ENCODE results near the gene DAZAP1. TPM values are rescaled to one million over a fixed set of nuclear protein-coding genes. Genes with fewer than 3 reads are reported as not detected.
"Not testable (repeated sequence)": the region's sequence is repeated elsewhere in the genome, so short reads cannot be mapped to it uniquely, and the experiment has no call there.

The DAZAP1 gene
- polyA plus RNA-seq, 3 donors from 2014 or later: 4.3 to 10.3 (median 8.0) TPM

- Mint-ChIP-seq H3K4me3 (peak overlapping the region in 2 of 5 donors; percentile 3 to 62), H3K36me3 (peaks cover 0 to 13% (median 9%) of the 10 kb centered on the region in 3 donors), H3K9me3 (no peaks in the 10 kb centered on the region), H3K27me3 (ENCODE audit: low read depth in 3 of 3) (peaks cover 2 to 25% (median 12%) of the 10 kb centered on the region in 3 donors), H3K27ac (peak overlapping the region; percentile 57 to 78 (median 66)), H3K4me1 (peaks cover 66 to 75% of the 10 kb centered on the region in 2 donors)
- DNase-seq: no peak
Measured at GRCh38 chr19:1416014-1416841, 8.8 kb downstream of the DAZAP1 start.

- DNase-seq: no peak
- Mint-ChIP-seq H3K4me3 (no peak overlapping the region), H3K27ac (peak overlapping the region in 2 of 6 donors; percentile 10 to 35), H3K4me1 (peaks cover 56 to 66% of the 10 kb centered on the region in 2 donors), H3K27me3 (ENCODE audit: low read depth in 3 of 3) (peaks cover 2 to 21% (median 9%) of the 10 kb centered on the region in 3 donors), H3K36me3 (peaks cover 0 to 13% (median 9%) of the 10 kb centered on the region in 3 donors), H3K9me3 (no peaks in the 10 kb centered on the region)
Measured at GRCh38 chr19:1417145-1417544, 9.8 kb downstream of the DAZAP1 start.

- Mint-ChIP-seq H3K27ac (peak overlapping the region in 1 of 6 donors; percentile 58), H3K4me3 (no peak overlapping the region), H3K27me3 (ENCODE audit: low read depth in 3 of 3) (peaks cover 2 to 17% (median 9%) of the 10 kb centered on the region in 3 donors), H3K36me3 (peaks cover 0 to 18% (median 9%) of the 10 kb centered on the region in 3 donors), H3K4me1 (peaks cover 49 to 60% of the 10 kb centered on the region in 2 donors), H3K9me3 (no peaks in the 10 kb centered on the region)
- no peak for DNase-seq
Measured at GRCh38 chr19:1417681-1418495, 10.5 kb downstream of the DAZAP1 start.

GRCh38 chr19:1418496-1418775, 11.1 kb downstream of the DAZAP1 start:
- Mint-ChIP-seq H3K27me3 (ENCODE audit: low read depth in 3 of 3) (peaks cover 4 to 14% (median 9%) of the 10 kb centered on the region in 3 donors), H3K4me1 (peaks cover 44 to 58% of the 10 kb centered on the region in 2 donors), H3K4me3 (no peak overlapping the region), H3K27ac (peak overlapping the region in 1 of 6 donors; percentile 28), H3K36me3 (peaks cover 3 to 23% (median 13%) of the 10 kb centered on the region in 3 donors), H3K9me3 (no peaks in the 10 kb centered on the region)
- DNase-seq: no peak

- peak overlapping the region in 1 of 6 donors; percentile 80 for H3K27ac Mint-ChIP-seq
- H3K4me1 Mint-ChIP-seq: peaks cover 36 to 52% of the 10 kb centered on the region in 2 donors
- H3K27me3 Mint-ChIP-seq (ENCODE audit: low read depth in 3 of 3): peaks cover 4 to 12% (median 9%) of the 10 kb centered on the region in 3 donors
- H3K4me3 Mint-ChIP-seq: no peak overlapping the region
- peaks cover 3 to 24% (median 14%) of the 10 kb centered on the region in 3 donors for H3K36me3 Mint-ChIP-seq
- H3K9me3 Mint-ChIP-seq: no peaks in the 10 kb centered on the region
- no peak for DNase-seq
Measured at GRCh38 chr19:1418951-1419738, 11.8 kb downstream of the DAZAP1 start.

GRCh38 chr19:1420085-1420484, 12.7 kb downstream of the DAZAP1 start:
- Mint-ChIP-seq H3K36me3 (peaks cover 3 to 27% (median 14%) of the 10 kb centered on the region in 3 donors), H3K27me3 (ENCODE audit: low read depth in 3 of 3) (peaks cover 4 to 11% (median 6%) of the 10 kb centered on the region in 3 donors), H3K4me1 (peaks cover 31 to 47% of the 10 kb centered on the region in 2 donors)
- H3K9me3 Mint-ChIP-seq, H3K27ac Mint-ChIP-seq, DNase-seq, H3K4me3 Mint-ChIP-seq: not testable (repeated sequence)

- no peak overlapping the region for H3K4me3 Mint-ChIP-seq
- peaks cover 27 to 42% of the 10 kb centered on the region in 2 donors for H3K4me1 Mint-ChIP-seq
Measured at GRCh38 chr19:1420590-1420989, 13.2 kb downstream of the DAZAP1 start.

GRCh38 chr19:1421218-1421957, 14.0 kb downstream of the DAZAP1 start:
- H3K27ac Mint-ChIP-seq: no peak overlapping the region
- H3K27me3 Mint-ChIP-seq (ENCODE audit: low read depth in 3 of 3): peaks cover 1 to 6% (median 4%) of the 10 kb centered on the region in 3 donors
- no peak overlapping the region for H3K4me3 Mint-ChIP-seq
- peaks cover 19 to 34% of the 10 kb centered on the region in 2 donors for H3K4me1 Mint-ChIP-seq
- H3K9me3 Mint-ChIP-seq: no peaks in the 10 kb centered on the region
- peaks cover 3 to 28% (median 14%) of the 10 kb centered on the region in 3 donors for H3K36me3 Mint-ChIP-seq
- DNase-seq: no peak

More at GRCh38 chr19:1420590-1420989, 13.2 kb downstream of the DAZAP1 start:
- Mint-ChIP-seq H3K9me3 (no peaks in the 10 kb centered on the region), H3K27me3 (ENCODE audit: low read depth in 3 of 3) (peaks cover 3 to 6% (median 4%) of the 10 kb centered on the region in 3 donors), H3K36me3 (peaks cover 3 to 28% (median 14%) of the 10 kb centered on the region in 3 donors), H3K27ac (no peak overlapping the region)
- no peak for DNase-seq

GRCh38 chr19:1421958-1422305, 14.5 kb downstream of the DAZAP1 start:
- H3K27ac Mint-ChIP-seq: no peak overlapping the region
- H3K4me1 Mint-ChIP-seq: peaks cover 14 to 28% of the 10 kb centered on the region in 2 donors
- H3K27me3 Mint-ChIP-seq (ENCODE audit: low read depth in 3 of 3): peaks cover 0 to 8% (median 4%) of the 10 kb centered on the region in 3 donors
- DNase-seq: no peak
- no peaks in the 10 kb centered on the region for H3K9me3 Mint-ChIP-seq
- peaks cover 3 to 28% (median 14%) of the 10 kb centered on the region in 3 donors for H3K36me3 Mint-ChIP-seq
- H3K4me3 Mint-ChIP-seq: no peak overlapping the region

GRCh38 chr19:1422360-1422759, 15.0 kb downstream of the DAZAP1 start:
- Mint-ChIP-seq H3K9me3 (no peaks in the 10 kb centered on the region), H3K4me1 (peaks cover 10 to 24% of the 10 kb centered on the region in 2 donors), H3K36me3 (peaks cover 3 to 28% (median 14%) of the 10 kb centered on the region in 3 donors), H3K4me3 (no peak overlapping the region), H3K27ac (no peak overlapping the region), H3K27me3 (ENCODE audit: low read depth in 3 of 3) (peaks cover 0 to 7% (median 4%) of the 10 kb centered on the region in 3 donors)
- DNase-seq: no peak

- H3K27me3 Mint-ChIP-seq (ENCODE audit: low read depth in 3 of 3): peaks cover 0 to 6% (median 4%) of the 10 kb centered on the region in 3 donors
- no peak for DNase-seq
- H3K4me1 Mint-ChIP-seq: peaks cover 5 to 18% of the 10 kb centered on the region in 2 donors
- peaks cover 3 to 28% (median 14%) of the 10 kb centered on the region in 3 donors for H3K36me3 Mint-ChIP-seq
- H3K9me3 Mint-ChIP-seq: no peaks in the 10 kb centered on the region
- no peak overlapping the region for H3K27ac Mint-ChIP-seq
- H3K4me3 Mint-ChIP-seq: no peak overlapping the region
Measured at GRCh38 chr19:1422943-1423342, 15.6 kb downstream of the DAZAP1 start.

- H3K27me3 Mint-ChIP-seq (ENCODE audit: low read depth in 3 of 3): peaks cover 0 to 6% (median 4%) of the 10 kb centered on the region in 3 donors
- H3K27ac Mint-ChIP-seq: peak overlapping the region in 1 of 6 donors; percentile 30
- H3K4me1 Mint-ChIP-seq: peaks cover 5 to 12% of the 10 kb centered on the region in 2 donors
- H3K9me3 Mint-ChIP-seq: no peaks in the 10 kb centered on the region
- H3K4me3 Mint-ChIP-seq: no peak overlapping the region
- DNase-seq: no peak
- H3K36me3 Mint-ChIP-seq: peaks cover 3 to 28% (median 14%) of the 10 kb centered on the region in 3 donors
Measured at GRCh38 chr19:1423436-1424191, 16.2 kb downstream of the DAZAP1 start.

Measured in immature natural killer cell (primary cell).